OCI-LY1 (cell line): ENCODE data around the gene STON2.

Source experiments
- H2AFZ ChIP-seq: fragments of 200-600 bp; sonication (generic), shearing (Covaris generic); 2 replicates; pipeline ENCODE4 v1.6.0; 2014; ENCODE audit warnings: antibody characterized with exemption, mild to moderate bottlenecking, low read length
- H3F3A ChIP-seq: fragments of 200-600 bp; sonication (generic), shearing (Covaris generic); 2 replicates; pipeline ENCODE4 v1.6.0; 2014; ENCODE audit warnings: mild to moderate bottlenecking, antibody characterized with exemption, low read length, moderate library complexity; ENCODE audit not compliant: insufficient read depth
- H3K27ac ChIP-seq: fragments of 200-600 bp; sonication (generic); 2 replicates; pipeline ENCODE4 v1.5.1; 2014; ENCODE audit warnings: low read length, mixed run types, mild to moderate bottlenecking, low read depth; ENCODE audit not compliant: poor library complexity, severe bottlenecking
- H3K27me3 ChIP-seq: fragments of 200-600 bp; sonication (generic); 2 replicates; pipeline ENCODE4 v1.6.0; 2014; ENCODE audit warnings: antibody characterized with exemption, mild to moderate bottlenecking, low read length, moderate library complexity; ENCODE audit not compliant: insufficient read depth
- H3K36me3 ChIP-seq: fragments of 200-600 bp; sonication (generic); 2 replicates; pipeline ENCODE4 v1.6.1; 2014; ENCODE audit warnings: mild to moderate bottlenecking, antibody characterized with exemption, low read length, moderate library complexity, mixed read lengths; ENCODE audit not compliant: insufficient read depth
- H3K4me1 ChIP-seq: fragments of 200-600 bp; sonication (generic); 2 replicates; pipeline ENCODE4 v1.5.1; 2014; ENCODE audit warnings: mild to moderate bottlenecking, low read length, moderate library complexity; ENCODE audit not compliant: insufficient read depth, severe bottlenecking
- H3K4me2 ChIP-seq: fragments of 200-600 bp; sonication (generic), shearing (Covaris generic); 2 replicates; pipeline ENCODE4 v1.6.1; 2014; ENCODE audit warnings: low read length
- H3K4me3 ChIP-seq: fragments of 200-600 bp; sonication (generic); 2 replicates; pipeline ENCODE4 v1.5.1; 2014; ENCODE audit warnings: low read length, low read depth, mild to moderate bottlenecking, mixed read lengths; ENCODE audit not compliant: poor library complexity, severe bottlenecking
- H3K79me2 ChIP-seq: fragments of 200-600 bp; shearing (Covaris generic); 2 replicates; pipeline ENCODE4 v1.6.1; 2016; ENCODE audit warnings: mixed run types, low read length, mixed read lengths; ENCODE audit not compliant: insufficient read depth
- H3K9ac ChIP-seq: fragments of 200-600 bp; sonication (generic), shearing (Covaris generic); 2 replicates; pipeline ENCODE4 v1.6.1; 2014; ENCODE audit warnings: mild to moderate bottlenecking, low read length, mixed read lengths
- H3K9me2 ChIP-seq: fragments of 200-600 bp; sonication (generic), shearing (Covaris generic); 2 replicates; pipeline ENCODE4 v1.6.1; 2014; ENCODE audit warnings: low read depth, mild to moderate bottlenecking, low read length, mixed read lengths
- H3K9me3 ChIP-seq: fragments of 200-600 bp; shearing (Covaris generic); 2 replicates; pipeline ENCODE4 v1.6.1; 2014; ENCODE audit warnings: low read length, mixed read lengths
- H4K20me1 ChIP-seq: fragments of 200-600 bp; sonication (generic), shearing (Covaris generic); 2 replicates; pipeline ENCODE4 v1.6.0; 2016; ENCODE audit warnings: mild to moderate bottlenecking, low read length; ENCODE audit not compliant: insufficient read depth
- CTCF ChIP-seq: fragments of 200-600 bp; sonication (generic), shearing (Covaris generic); IDR thresholded peaks from 2 replicates; pipeline ENCODE4 v1.5.1; 2017; ENCODE audit warnings: mild to moderate bottlenecking, antibody characterized with exemption, low read length, moderate library complexity, mixed read lengths
- EZH2 ChIP-seq: fragments of 200-600 bp; sonication (generic), shearing (Covaris generic); IDR thresholded peaks from 2 replicates; pipeline ENCODE4 v1.8.0; 2017; ENCODE audit warnings: borderline replicate concordance, mixed run types, mild to moderate bottlenecking, antibody characterized with exemption, low read length, moderate library complexity, mixed read lengths

STON2 gene

DNA sequence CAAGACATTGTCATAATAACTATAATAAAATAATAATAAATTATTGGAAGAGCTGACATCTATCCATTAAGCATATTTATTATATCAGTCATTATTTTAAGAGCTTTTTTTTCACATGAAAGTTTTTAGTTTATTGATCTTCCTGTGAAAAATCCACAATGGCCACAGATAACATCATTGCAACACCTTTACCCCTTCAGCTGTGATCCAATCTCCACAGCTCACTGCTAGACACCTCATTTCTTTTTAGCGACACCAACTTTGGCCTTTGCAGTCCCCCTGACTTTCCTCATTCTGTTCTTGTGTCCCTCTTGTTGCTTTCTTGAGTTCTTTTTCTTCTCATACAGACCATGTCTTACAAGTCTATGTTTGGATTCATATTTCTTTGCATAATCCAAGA lies 67.4 kb downstream of the STON2 start:
- TF ChIP-seq EZH2, result no peak
- no peak for TF ChIP-seq CTCF
- Histone ChIP-seq H3K4me2 (no peak overlapping the region), H3K9ac (no peak overlapping the region), H3K4me1 (no peaks in the 10 kb centered on the region), H3K79me2 (no peaks in the 10 kb centered on the region), H4K20me1 (no peaks in the 10 kb centered on the region), H3K36me3 (no peaks in the 10 kb centered on the region), H3K9me3 (no peaks in the 10 kb centered on the region), H3K4me3 (no peak overlapping the region), H3F3A (no peaks in the 10 kb centered on the region), H3K27ac (no peak overlapping the region), H3K27me3 (no peaks in the 10 kb centered on the region), H3K9me2 (no peaks in the 10 kb centered on the region), H2AFZ (no peak overlapping the region)

DNA sequence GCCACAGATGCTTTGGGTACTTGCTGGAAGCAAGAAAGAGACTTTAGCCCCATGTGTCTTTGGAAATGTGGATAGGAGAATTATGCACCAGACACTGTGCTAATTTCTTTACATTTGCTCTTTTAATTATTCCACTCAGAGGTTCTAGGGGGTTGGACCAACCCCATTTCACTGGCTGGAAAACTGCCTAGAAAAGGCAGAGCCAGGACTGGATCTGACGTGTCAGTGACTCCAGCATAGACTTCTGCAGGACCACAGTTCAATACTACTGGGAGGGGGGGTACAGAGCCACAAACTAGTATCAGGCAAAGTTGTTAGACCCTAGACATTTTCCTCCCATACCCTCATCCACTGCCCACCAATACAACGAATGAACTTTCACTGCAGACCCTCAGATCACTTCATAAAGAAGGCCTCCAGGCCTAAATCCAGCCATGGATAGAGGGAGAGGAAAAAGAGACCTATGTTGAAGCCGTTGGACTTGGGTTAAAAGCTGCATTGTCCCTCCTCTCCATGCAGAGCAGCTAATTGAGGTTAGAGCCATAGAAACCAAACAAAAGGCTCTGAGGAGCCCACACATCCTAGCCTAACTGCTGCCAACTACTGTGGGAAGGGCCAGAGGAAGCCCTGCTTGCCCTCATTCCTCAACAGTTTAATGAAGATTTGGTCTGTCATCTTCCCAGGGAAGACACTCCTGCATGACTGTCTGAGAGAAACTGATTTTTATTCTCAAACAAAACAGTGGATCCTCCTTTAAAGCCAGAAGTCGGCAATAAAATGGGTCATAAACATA lies 68.7 kb downstream of the STON2 start:
- Histone ChIP-seq H3K9me3 (no peaks in the 10 kb centered on the region), H3K4me1 (no peaks in the 10 kb centered on the region), H3K79me2 (no peaks in the 10 kb centered on the region), H4K20me1 (no peaks in the 10 kb centered on the region), H3K4me3 (no peak overlapping the region), H2AFZ (no peak overlapping the region), H3K36me3 (no peaks in the 10 kb centered on the region), H3K27ac (no peak overlapping the region), H3K9me2 (no peaks in the 10 kb centered on the region), H3K27me3 (no peaks in the 10 kb centered on the region), H3K9ac (no peak overlapping the region), H3F3A (no peaks in the 10 kb centered on the region), H3K4me2 (no peak overlapping the region)
- TF ChIP-seq CTCF, result no peak

DNA sequence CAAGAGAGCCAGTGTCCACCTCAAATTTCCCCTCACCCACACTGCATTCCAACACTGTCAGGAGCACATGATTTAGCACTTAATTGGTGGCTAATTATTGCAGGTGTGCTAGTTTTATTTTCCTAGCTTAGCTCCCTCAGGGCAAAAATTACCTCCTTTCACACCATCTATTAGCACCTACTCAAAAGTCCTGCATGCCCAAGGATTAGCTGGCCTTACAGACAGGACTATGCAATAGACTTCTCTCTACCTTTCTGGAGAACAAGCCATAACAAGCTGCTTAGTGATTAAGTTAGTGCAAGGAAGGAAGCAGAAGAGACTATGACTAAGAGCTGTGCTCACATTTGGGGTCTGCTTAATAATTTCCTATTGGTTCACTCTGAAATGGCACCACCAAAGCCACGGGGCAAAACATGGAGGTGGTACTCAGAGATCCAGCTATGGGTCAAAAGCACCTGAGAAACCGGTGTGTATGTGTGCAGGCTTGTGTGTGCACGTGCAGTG lies 69.5 kb downstream of the STON2 start:
- no peaks in the 10 kb centered on the region for H4K20me1 ChIP-seq
- no peak overlapping the region for H3K4me2 ChIP-seq
- no peaks in the 10 kb centered on the region for H3F3A ChIP-seq
- H3K9me3 ChIP-seq, result no peaks in the 10 kb centered on the region
- H3K4me3 ChIP-seq, result no peak overlapping the region
- no peak overlapping the region for H2AFZ ChIP-seq
- H3K9ac ChIP-seq, result no peak overlapping the region
- TF ChIP-seq CTCF, result no peak
- TF ChIP-seq EZH2, result no peak
- H3K27ac ChIP-seq, result no peak overlapping the region
- H3K9me2 ChIP-seq, result no peaks in the 10 kb centered on the region
- no peaks in the 10 kb centered on the region for H3K79me2 ChIP-seq
- no peaks in the 10 kb centered on the region for H3K36me3 ChIP-seq
- H3K27me3 ChIP-seq, result no peaks in the 10 kb centered on the region
- no peaks in the 10 kb centered on the region for H3K4me1 ChIP-seq
